Colonic mucosa (tissue), 4 donors: ENCODE measurements around the gene NRXN2. TPM values are rescaled to one million over a fixed set of nuclear protein-coding genes. Genes with fewer than 3 reads are reported as not detected.

Source experiments
- DNase-seq: peaks from one replicate; pipeline ENCODE4 v3.0.0-alpha.2; 2020
- H3K27ac ChIP-seq: fragments of 200-600 bp; one replicate; pipeline ENCODE4 v1.8.0; 2021
- H3K27me3 ChIP-seq: fragments of 200-600 bp; one replicate; pipeline ENCODE4 v1.8.0; 2021
- H3K36me3 ChIP-seq: fragments of 200-600 bp; one replicate; pipeline ENCODE4 v1.8.0; 2021
- H3K4me1 ChIP-seq: fragments of 200-600 bp; one replicate; pipeline ENCODE4 v1.8.0; 2021; ENCODE audit warnings: mild to moderate bottlenecking
- H3K4me3 ChIP-seq: fragments of 200-600 bp; one replicate; pipeline ENCODE4 v1.8.0; 2021
- H3K9ac ChIP-seq, 2 donors: one replicate each; pipeline ENCODE4 v1.7.0; 2013; ENCODE audit warnings: control low read depth in 2 of 2, low read depth in 2 of 2, low read length in 2 of 2
- H3K9me3 ChIP-seq: fragments of 200-600 bp; one replicate; pipeline ENCODE4 v1.8.0; 2021
- CTCF ChIP-seq: fragments of 200-600 bp; IDR thresholded peaks from one replicate; pipeline ENCODE4 v1.8.0; 2022; ENCODE audit warnings: antibody characterized with exemption, mild to moderate bottlenecking
- intact Hi-C: fragments of 100-400 bp; cut with DNase I; formaldehyde crosslinking; loops from one replicate; pipeline ENCODE4 v1.14.1; 2022
- total RNA-seq, 2 donors: library from RNA; stranded (reverse); fragmentation: NEBNext Ultra II Directional in 1 of 2; extraction: Animal tissue kit (Norgen Biotek cat#: 25700) in 1 of 2; gene quantifications; one replicate each; pipeline ENCODE4 v1.2.1, GENCODE V29; 2021
- donor health status: healthy.
- donor health status: DM: no; HTN: no; CAD: no.
- donor health status: DM: no; HTN: no; CAD: no.

NRXN2 gene
- total RNA-seq, 2 donors from 2014 or later = 2.2 to 5.4 TPM

- no peaks in the 10 kb centered on the region for H3K27me3 ChIP-seq
- intact Hi-C loops = no loop called here
- no peak overlapping the region for H3K27ac ChIP-seq
- no peaks in the 10 kb centered on the region for H3K9me3 ChIP-seq
- H3K4me1 ChIP-seq = no peaks in the 10 kb centered on the region
- no peak for TF ChIP-seq CTCF
- no peak overlapping the region for H3K9ac ChIP-seq
- no peak for DNase-seq
- no peaks in the 10 kb centered on the region for H3K36me3 ChIP-seq
- no peak overlapping the region for H3K4me3 ChIP-seq
Observed at GRCh38 chr11:64611869-64612646, 110.9 kb downstream of the NRXN2 start.

GRCh38 chr11:64611176-64611575, 111.8 kb downstream of the NRXN2 start:
- no peak for TF ChIP-seq CTCF

GRCh38 chr11:64610596-64610995, 112.4 kb downstream of the NRXN2 start:
- TF ChIP-seq CTCF = no peak
- Histone ChIP-seq H3K27ac (no peak overlapping the region), H3K4me3 (no peak overlapping the region), H3K9ac (no peak overlapping the region), H3K9me3 (no peaks in the 10 kb centered on the region), H3K36me3 (no peaks in the 10 kb centered on the region), H3K27me3 (no peaks in the 10 kb centered on the region), H3K4me1 (no peaks in the 10 kb centered on the region)
- DNase-seq = no peak
- intact Hi-C loops = no loop called here

More at GRCh38 chr11:64611176-64611575, 111.8 kb downstream of the NRXN2 start:
- intact Hi-C loops = no loop called here
- no peaks in the 10 kb centered on the region for H3K36me3 ChIP-seq
- no peak overlapping the region for H3K27ac ChIP-seq
- no peaks in the 10 kb centered on the region for H3K9me3 ChIP-seq
- no peak overlapping the region for H3K9ac ChIP-seq
- H3K4me3 ChIP-seq = no peak overlapping the region
- DNase-seq = no peak
- H3K27me3 ChIP-seq = no peaks in the 10 kb centered on the region
- no peaks in the 10 kb centered on the region for H3K4me1 ChIP-seq

- Histone ChIP-seq H3K9ac (no peak overlapping the region), H3K4me3 (no peak overlapping the region), H3K9me3 (no peaks in the 10 kb centered on the region), H3K36me3 (no peaks in the 10 kb centered on the region), H3K27me3 (no peaks in the 10 kb centered on the region), H3K27ac (no peak overlapping the region), H3K4me1 (no peaks in the 10 kb centered on the region)
- DNase-seq = no peak
- no peak for TF ChIP-seq CTCF
- intact Hi-C loops = no loop called here
Observed at GRCh38 chr11:64609436-64610047, 113.5 kb downstream of the NRXN2 start.

- Histone ChIP-seq H3K9ac (no peak overlapping the region), H3K4me3 (no peak overlapping the region), H3K27ac (no peak overlapping the region), H3K27me3 (no peaks in the 10 kb centered on the region), H3K9me3 (no peaks in the 10 kb centered on the region), H3K36me3 (no peaks in the 10 kb centered on the region), H3K4me1 (no peaks in the 10 kb centered on the region)
- no peak for DNase-seq
- no peak for TF ChIP-seq CTCF
- intact Hi-C loops = no loop called here
Observed at GRCh38 chr11:64608636-64609035, 114.4 kb downstream of the NRXN2 start.
